TTC549 (cell line): Measurements from ENCODE around the gene SLC35F3.

Experiments used
- FAIRE-seq: peaks from 2 replicates; lab custom pipeline; 2012; peaks lifted over from hg19 to GRCh38; lab: Jason Lieb, UNC

The SLC35F3 gene

DNA sequence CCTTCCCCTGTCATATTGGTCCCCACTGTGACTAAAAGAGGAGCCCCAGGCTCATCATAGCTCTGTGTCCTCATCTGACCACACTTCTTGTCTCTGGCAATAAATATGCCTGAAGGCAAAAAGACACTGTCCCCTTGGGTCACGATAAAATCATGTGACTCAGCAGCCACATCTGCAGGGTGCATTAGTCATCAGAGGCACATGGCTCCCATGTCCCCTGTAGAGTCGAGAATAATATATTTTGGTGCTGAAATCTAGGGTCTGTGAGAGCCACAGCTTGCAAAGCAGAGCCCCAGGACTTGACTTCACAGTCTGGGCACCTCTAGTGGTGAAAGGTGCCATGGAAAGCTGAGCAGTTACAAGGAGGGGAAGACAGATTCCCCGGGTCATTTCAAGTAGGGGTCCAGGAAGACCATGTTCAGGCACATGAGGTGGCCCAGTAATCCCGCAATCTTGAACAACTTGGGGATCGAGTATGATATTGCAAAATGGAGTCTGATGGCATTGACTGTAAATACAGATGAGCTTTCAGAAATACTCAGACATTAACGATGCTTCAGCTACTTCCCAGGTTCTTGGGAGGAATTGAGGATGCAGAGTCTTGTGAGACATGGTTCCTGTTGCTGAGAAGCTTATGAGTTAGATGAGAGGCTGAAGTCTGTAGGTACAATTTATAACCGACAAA lies 68.6 kb downstream of the SLC35F3 start:
- FAIRE-seq = no peak

DNA sequence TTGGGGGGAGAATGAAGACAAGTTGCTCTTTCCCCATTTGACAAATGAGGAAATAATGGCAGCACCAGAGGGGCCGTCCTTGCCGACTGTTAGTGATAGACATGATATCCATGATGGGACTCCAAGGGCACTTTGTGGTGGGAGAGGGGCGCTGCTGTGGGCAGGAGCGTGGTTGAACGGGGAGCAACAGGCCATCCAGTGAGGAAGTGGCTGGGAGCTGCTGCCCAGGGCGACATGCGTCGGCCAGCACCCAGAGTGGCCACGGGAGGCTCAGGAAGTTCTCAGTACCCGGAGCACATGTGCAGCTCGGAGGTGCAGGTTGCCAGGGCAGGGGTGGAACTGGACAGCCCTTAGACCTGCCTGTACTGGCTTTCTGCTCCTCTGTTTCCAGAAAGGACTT lies 71.0 kb downstream of the SLC35F3 start:
- no peak for FAIRE-seq

DNA sequence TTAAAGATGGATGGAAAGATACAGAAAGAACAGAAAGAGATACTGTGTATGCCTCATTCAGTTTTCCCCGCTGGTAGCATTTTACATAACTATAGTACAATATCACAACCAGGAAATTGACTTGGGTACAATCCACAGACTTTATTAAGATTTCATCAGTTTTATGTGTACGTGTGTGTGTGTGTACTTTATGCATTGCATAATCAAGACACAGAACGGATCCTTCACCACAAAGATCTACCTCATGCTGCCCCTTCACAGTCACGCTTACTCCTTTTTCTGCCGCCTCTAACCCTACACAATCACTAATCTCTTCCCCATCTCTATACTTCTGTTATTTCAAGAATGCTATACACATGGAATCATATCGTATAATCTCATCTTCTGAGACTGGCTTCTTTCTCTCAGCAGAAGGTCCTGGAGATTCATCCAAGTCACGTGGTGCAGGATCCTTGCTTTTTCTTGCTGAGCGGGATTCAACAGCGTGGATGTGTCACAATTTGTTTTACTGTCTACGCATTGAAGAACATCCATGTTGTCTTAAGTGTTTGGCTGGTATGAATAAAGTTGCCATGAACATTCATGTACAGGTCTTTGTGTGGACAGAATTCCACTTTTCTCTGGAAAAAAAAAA lies 76.7 kb downstream of the SLC35F3 start:
- FAIRE-seq = no peak

DNA sequence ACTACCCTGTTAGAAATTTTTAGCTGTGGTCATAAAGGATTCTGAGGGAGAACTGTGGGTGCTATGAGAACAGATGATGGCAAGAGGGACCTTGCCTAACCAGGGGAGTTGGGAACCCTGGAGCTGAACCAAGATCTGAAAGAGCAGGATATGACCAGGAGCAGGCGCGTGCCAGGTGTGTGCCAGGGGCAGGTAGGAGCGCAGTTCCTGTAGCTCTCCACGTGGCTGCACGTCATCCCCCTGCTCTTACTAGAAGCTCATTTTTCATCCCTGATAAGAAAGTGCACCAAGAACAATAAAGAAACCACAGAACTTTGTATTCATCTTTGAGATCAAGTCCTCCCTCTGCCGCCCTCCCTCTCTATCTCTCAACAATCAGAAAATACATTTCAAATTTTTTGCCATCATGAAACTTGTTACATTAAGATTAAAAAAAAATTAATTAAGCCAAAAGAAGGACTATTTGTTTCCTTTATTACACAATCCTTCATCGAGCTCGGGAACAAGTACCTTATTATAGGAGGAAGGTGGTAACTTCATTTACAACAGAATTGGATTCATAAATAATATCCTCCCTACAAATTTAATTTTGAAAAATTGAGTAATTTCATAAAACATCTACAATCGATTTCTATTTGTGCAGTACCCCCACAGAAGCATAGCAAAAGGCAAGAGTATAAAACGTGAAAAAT lies 78.5 kb downstream of the SLC35F3 start:
- FAIRE-seq = no peak

DNA sequence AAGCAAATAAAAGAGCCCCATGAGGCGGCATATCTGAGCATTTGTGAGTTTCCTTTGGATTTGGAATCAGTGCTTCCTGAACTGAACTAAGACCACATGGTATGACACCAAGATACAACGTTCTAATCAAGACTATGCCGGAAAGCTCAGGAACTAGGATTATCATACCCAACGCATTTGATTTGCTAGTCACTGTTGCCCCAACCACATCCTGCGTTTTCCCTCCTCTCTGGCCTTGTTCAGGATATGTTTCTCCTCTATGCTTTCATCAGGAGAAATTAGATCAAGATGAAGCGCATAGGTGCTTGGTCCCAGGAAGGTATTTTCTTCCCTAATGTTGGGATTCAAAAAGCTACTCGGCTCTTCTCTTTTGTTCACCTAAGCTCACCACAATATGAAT lies 79.3 kb downstream of the SLC35F3 start:
- no peak for FAIRE-seq

DNA sequence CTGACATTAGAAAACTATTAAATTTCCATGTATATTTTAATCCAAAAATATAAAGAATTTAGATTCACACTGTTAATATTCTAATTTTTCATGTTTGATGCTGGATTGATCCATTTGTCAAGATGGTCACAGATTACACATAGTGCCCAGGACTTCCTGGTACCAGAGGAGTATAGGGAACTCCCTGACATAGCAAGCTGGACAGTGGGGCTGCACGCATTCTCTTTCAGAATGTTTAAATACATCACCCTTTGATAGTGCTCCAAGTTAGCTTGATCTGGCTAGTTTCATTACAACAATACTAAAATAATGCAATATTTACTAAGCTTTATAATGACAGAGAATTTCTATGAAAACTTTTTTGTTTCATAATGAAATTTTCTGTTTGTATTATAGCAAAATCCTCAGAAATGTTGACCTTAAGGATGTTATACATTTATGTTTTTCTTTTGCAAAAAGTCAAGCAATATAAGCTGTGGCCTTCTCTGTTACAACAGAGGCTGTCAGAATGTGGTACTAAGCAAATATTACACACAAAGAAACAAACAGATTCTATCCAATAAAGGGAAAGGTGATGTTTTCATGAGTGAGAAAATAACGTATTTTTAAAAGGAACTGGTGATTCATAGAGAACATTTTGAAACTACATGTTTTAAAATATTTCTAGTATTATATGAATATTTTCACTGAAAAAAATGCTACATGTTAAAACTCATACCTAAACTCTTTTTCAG lies 84.7 kb downstream of the SLC35F3 start:
- peak; percentile 28 for FAIRE-seq

DNA sequence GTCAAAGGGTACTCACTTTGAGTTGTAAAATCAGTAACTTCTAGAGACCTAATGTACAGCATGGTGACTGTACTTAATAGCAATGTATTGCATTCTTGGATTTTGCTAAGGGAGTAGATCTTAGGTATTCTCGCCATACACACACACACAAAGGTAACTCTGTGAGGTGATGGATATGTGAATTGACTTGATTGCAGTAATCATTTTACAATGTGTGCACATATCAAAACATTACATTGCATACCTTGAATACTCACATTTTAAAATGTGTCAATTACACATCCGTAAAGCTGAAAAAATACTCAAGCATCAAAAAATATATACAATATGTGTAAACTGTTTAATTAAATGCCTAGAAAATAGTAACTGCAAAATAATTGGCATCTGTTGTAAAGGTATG lies 86.0 kb downstream of the SLC35F3 start:
- no peak for FAIRE-seq

DNA sequence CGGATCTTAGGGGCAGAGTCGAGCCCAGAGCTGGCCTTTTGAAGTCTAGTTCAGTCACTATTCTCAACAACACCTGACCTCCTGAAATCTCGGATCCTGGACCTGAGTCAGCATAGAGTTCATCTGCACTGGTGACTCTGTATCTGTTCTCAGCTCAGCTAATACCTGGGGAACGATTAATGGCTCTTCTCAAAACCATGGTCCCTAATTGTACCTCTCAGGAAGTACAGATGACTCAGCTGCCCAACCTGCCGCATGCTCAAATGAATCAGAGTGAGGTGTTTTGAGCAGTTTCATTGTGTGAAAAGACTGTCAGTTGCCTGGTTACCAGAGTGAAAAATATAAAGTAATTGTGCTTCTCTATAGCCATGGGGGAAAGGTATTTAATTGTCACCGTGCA lies 89.2 kb downstream of the SLC35F3 start:
- no peak for FAIRE-seq

DNA sequence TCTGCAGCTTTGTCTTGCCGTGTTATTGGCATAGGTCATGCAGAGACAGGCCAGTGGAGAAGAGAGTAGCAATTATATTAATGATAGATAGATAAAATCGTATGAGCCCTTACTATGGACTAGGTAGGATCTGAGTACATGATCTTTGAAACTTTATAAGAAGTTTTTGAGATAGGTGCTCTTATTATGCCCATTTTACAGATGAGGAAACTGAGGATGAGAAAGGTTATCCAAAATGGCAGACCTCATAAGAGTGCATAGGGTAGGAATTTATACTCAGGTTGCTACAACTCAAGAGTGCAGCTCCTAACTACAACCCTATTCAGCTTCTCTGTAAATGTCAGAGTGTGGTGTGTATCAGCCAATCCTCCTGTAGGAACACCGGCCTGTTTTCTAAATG lies 89.6 kb downstream of the SLC35F3 start:
- no peak for FAIRE-seq

DNA sequence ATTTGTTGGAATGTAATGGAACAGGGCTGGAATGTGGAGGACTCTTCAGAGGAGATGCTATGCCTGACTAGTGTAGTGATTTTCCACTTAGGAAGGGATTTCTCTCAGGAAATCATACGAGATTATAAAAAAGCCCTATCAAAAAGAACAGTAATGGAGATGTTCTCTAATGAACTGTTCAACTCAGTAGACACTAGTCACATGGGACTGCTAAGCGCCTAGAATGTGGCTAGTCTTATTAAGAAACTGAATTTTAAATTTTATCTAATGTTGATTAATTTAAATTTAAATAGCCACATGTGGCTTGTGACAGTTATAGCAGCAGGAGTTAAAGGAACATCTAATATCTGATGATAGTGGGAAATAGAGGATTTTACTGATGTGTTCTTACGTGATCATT lies 94.0 kb downstream of the SLC35F3 start:
- no peak for FAIRE-seq

DNA sequence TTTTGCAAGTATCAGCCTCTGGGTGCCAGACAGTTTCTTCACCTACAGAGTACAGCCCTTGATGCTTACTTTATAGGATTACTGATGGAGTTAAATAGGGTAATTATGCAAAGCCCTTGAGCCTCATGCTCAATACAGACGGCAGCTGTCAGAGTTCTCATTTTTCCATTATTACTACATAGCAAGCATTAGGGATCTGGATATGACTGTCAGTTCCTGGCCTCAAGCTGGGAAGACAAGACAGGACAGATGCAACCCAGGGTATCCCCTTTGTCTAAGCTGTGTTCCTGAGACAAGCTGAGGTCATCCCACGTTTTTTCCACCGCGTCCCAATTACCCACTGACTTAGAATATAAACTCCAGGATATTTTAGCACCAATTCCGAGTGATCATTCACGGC lies 94.4 kb downstream of the SLC35F3 start:
- FAIRE-seq = no peak

DNA sequence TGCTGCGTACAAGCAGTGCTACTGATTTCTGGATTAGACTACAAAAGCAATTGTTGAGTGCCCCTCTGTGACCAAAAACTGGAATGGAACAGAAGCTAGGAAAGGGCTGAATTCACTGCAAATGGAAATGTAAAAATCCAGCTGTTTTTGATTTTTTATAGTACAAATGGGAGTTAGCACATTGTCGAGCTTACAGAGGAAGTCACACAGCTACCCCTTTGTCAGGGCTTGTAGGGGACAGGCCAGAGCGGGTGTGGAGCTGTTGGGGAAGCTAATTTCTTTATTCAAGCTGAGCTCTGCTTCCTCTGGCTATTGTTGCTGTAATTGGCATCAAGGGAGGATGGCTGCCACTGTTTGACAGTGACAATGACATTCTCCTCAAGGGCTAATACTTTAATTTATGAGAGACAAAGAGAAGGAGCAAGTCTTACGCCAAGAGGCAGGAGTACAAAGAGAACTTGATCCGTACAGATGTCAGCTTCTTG lies 96.1 kb downstream of the SLC35F3 start:
- no peak for FAIRE-seq

DNA sequence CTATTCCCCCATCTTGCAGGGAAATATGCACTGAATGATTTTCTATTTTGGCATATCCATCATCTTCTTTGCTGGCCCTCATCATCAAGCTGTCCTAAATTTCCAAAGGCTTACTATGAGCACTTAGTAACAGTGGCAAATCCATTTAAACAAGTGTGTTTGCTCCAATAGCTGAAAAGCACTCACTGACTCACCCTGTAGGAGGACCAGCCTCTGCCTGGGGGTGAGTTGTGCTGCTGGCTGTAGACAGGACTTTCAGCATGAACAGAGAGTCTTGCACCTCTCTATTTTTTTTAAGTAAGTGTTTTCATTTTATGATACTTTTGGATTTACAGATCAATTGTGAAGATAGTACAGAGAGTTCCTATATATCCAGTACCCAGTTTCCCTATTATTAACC lies 97.3 kb downstream of the SLC35F3 start:
- no peak for FAIRE-seq

DNA sequence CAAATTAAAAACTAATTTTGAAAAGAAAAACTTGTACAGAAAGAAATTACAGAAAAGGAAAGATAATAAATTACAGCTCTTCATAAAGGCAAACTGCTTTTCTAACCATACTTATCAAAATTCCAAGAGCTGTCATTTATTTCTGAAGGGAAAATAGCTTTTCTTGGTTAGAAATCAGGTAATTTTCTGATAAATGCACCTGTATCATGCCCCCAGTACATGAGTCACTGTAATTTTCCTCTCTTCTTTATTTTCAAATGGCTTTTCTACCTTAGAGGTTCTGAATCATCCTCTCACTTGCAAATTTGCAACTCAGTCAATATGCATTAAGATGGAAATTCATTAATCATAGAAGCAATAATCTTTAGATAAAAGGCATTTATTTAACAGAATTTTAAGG lies 100.1 kb downstream of the SLC35F3 start:
- FAIRE-seq = no peak

DNA sequence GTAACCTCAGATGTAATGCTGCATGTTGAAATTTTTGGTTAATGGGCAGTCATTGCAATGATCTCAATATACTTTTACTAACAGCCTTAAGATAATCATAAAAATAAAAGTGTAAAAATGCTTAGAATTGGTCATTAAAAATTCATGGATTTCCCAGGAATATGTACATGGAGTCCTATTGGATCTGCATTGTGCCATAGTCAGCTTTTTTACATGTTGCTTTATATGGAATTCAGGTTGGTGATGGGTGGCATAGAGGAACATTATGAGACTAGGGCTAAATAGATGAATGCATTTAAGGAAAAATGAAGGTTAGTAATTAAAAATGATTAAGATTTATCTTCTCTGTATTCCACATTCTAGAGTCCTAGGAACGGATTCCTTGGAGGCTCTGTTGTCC lies 103.2 kb downstream of the SLC35F3 start:
- no peak for FAIRE-seq

DNA sequence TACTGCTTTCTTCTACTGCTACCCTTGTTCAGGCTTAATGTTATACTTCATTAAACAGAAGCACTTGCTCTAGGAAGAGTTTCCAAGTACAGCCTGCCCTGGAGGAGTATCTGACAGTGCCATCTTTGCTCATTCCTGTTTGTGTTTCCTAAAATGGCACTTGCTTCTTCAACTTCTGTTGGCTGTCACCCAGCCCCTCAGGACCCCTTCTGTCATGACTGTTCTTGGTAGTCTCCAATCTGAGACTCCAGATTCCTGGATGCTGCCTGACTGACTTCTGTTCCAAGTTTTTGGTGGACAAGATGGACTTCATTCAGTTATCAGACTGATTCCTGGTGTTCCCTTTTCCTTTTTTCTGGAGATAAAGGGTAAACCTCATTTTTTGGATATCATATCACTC lies 104.1 kb downstream of the SLC35F3 start:
- FAIRE-seq = no peak

DNA sequence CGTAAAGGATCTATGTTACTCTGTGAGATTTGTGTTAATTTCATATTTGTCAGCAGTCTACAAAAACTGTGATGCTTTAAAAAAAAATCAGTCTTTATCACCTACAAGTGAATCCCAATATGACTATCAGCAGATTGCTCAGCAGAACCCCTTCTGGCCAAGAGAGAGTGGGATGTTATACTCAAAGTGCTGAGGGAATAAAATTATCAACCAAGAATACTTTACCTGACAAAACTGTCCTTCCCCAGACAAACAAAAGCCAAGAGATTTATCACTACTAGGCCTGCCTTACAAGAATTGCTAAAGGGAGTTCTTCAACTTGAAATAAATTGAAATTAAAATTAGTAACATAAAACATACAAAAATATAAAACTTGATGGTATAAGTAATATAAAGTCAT lies 105.2 kb downstream of the SLC35F3 start:
- FAIRE-seq = no peak

DNA sequence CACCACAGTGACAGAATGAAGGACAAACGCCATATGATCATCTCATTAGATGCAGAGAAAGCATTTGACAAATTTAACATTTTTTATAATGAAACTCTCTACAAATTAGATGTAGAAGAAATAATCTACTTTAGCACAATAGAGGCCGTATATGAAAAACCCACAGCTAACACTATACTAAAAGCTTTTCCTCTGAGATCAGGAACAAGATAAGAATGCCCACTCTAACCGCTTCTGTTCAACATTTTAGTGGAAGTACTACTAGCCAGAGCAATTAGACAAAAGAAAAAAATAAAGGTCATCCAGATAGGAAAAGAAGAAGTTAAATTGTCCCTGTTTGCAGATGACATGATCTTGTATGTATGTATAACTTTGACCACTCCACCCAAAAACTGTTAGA lies 109.7 kb downstream of the SLC35F3 start:
- FAIRE-seq = no peak

DNA sequence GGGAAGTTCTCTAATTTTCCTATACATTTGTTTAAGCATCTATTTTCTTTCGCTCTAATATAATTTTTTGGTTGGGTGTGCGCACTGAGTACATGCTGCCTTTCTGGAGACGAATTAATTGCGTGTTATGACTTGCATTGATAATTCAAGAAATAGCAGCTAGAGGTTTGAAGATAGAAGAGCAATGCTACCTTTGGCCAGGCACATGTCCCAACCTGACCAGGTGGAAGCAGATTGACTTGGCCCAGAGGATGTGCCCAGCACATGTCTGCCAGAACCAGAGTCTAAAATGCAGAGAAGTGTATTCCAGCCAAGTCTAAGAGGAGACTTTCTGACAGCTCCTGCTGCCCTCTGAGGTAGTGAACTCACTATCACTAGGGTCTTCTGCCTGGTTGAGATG lies 114.3 kb downstream of the SLC35F3 start:
- FAIRE-seq = no peak

DNA sequence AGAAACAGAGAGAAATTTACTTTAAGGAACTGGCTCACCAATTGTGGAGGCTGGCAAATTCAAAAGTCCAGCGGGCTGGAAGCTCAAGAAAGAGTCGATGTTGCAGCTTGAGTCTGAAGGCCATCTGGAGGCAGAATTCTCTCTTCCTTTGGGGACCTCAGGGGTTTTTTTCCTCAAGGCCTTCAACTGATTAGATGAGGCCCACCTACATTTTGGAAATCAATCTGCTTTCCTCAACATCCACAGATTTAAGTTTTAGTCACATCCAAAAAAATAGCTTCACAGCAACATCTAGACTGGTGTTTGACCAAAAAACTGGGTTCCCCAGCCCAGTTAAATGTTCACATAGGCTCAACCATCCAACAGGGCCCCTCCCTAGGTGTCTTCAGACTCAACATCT lies 114.9 kb downstream of the SLC35F3 start:
- FAIRE-seq = no peak

DNA sequence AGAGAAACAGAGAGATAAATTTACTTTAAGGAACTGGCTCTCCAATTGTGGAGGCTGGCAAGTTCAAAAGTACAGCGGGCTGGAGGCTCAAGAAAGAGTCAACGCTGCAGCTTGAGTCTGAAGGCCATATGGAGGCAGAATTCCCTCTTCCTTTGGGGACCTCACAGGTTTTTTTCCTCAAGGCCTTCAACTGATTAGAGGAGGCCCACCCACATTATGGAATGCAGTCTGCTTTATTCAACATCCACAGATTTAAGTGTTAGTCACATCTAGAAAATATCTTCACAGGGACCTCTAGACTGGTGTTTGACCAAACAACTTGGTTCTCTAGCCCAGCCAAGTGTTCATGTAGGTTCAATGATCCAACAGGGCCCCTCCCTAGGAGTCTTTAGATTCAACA lies 117.8 kb downstream of the SLC35F3 start:
- no peak for FAIRE-seq

DNA sequence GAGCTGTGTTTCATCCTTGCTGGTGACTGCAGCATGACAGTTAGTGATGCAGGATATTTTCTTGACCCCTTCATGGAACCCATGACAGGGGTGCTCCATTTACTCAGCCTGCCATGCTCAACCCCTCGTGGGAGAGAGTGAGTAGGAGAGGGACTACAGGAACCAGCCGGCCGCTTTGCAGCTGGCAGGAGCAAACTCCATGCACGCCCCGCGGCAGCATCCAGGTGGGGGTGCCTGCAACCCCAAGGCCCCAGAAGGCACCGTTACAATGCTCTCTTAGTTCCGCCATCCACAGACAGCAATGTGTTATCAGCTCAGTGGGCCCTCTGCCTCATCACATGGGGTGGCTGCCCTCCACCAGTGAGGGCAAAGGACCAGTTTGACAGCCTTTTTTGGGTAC lies 135.1 kb downstream of the SLC35F3 start:
- no peak for FAIRE-seq
